Hematopoietic multipotent progenitor cell treated with erythropoietin and hydrocortisone succinate and interleukin-3 and kit ligand, for 6 days (in vitro differentiated cells): ENCODE data around the gene OR7C1.
"Not testable (repeated sequence)": the region's sequence is repeated elsewhere in the genome, so short reads cannot be mapped to it uniquely, and the experiment has no call there.

Experiments used
- DNase-seq: peaks from one replicate; pipeline ENCODE4 v3.0.0-alpha.2; 2015

Gene OR7C1

GRCh38 chr19:14835011-14835410, at the start of gene OR7C1, which contains the start of gene OR7A5:
OR7C1 (minus strand) TSS chr19:14835185; CDS start chr19:14800136, 35,049 bp downstream.
OR7A5 (minus strand) TSS chr19:14835185; CDS start chr19:14828241, 6,944 bp downstream.
- no peak for DNase-seq

GRCh38 chr19:14871619-14872230, 36.7 kb upstream of the OR7C1 start:
- peak; percentile 73 for DNase-seq

GRCh38 chr19:14868497-14868896, 33.5 kb upstream of the OR7C1 start:
- DNase-seq: no peak

- DNase-seq: no peak
Observed at GRCh38 chr19:14848822-14849221, 13.8 kb upstream of the OR7C1 start, which contains the start of gene OR7A10. OR7A10 (minus strand) TSS chr19:14848922; CDS start chr19:14841877, 7,045 bp downstream.

GRCh38 chr19:14843578-14843977, 8.6 kb upstream of the OR7C1 start:
- no peak for DNase-seq

- no peak for DNase-seq
Observed at GRCh38 chr19:14843169-14843568, 8.2 kb upstream of the OR7C1 start.

- no peak for DNase-seq
Observed at GRCh38 chr19:14840206-14840605, 5.2 kb upstream of the OR7C1 start.

- DNase-seq: no peak
Observed at GRCh38 chr19:14837391-14837790, 2.4 kb upstream of the OR7C1 start.

- DNase-seq: peak; percentile 90
Observed at GRCh38 chr19:14830702-14831101, 4.3 kb downstream of the OR7C1 start.

GRCh38 chr19:14826006-14826405, 9.0 kb downstream of the OR7C1 start:
- DNase-seq: no peak

GRCh38 chr19:14821937-14822336, 13.0 kb downstream of the OR7C1 start:
- peak; percentile 39 for DNase-seq

- peak; percentile 20 for DNase-seq
Observed at GRCh38 chr19:14818588-14818987, 16.4 kb downstream of the OR7C1 start.

GRCh38 chr19:14817052-14817451, 17.9 kb downstream of the OR7C1 start:
- DNase-seq: no peak

GRCh38 chr19:14814982-14815652, 19.9 kb downstream of the OR7C1 start:
- peak; percentile 17 for DNase-seq

- no peak for DNase-seq
Observed at GRCh38 chr19:14809272-14810057, 25.5 kb downstream of the OR7C1 start.

GRCh38 chr19:14804765-14805164, 30.2 kb downstream of the OR7C1 start:
- DNase-seq: no peak

- no peak for DNase-seq
Observed at GRCh38 chr19:14798760-14799159, 36.2 kb downstream of the OR7C1 start.

- DNase-seq: no peak
Observed at GRCh38 chr19:14796021-14796420, 39.0 kb downstream of the OR7C1 start.

- DNase-seq: peak; percentile 70
Observed at GRCh38 chr19:14795078-14795721, 39.8 kb downstream of the OR7C1 start.

- DNase-seq: not testable (repeated sequence)
Observed at GRCh38 chr19:14792250-14792649, 42.7 kb downstream of the OR7C1 start.

GRCh38 chr19:14786421-14786851, 48.5 kb downstream of the OR7C1 start:
- peak; percentile 67 for DNase-seq

- peak; percentile 93 for DNase-seq
Observed at GRCh38 chr19:14785102-14785793, 49.7 kb downstream of the OR7C1 start.
